ENCODE results near the gene CHST13.

CHST13 gene

GRCh38 chr3:126496894-126497850 lies 26.8 kb upstream of the CHST13 start:
- no peak overlapping the region for H3K27ac Mint-ChIP-seq
- no peaks in the 10 kb centered on the region for H3K9me3 Mint-ChIP-seq
- DNase-seq (ENCODE audit: low spot score in 2 of 2) (no peak), ATAC-seq (no peak)
- H3K4me3 Mint-ChIP-seq = no peak overlapping the region
- H3K36me3 Mint-ChIP-seq = no peaks in the 10 kb centered on the region
- H3K4me1 Mint-ChIP-seq = no peaks in the 10 kb centered on the region

DNA sequence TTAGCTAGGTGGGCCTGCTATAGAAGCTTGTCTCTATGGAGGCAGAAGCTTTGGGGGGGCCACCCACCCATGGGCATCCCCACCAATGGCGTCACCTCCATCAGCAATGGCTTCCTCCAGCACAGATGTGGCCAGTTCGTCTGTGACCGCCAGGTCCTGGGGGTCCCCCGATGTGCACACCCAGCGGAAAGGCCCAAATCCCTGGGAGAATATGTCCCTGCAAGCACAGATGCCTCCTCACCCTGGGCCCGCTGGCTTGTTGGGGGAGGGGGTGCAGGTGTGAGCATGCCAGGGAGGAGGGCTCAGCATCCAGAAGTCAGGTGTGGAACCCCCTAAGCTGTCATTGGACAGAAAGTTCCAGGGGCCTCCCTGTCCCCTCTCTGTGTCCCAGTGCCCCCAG lies 26.0 kb upstream of the CHST13 start:
- DNase-seq (ENCODE audit: low spot score in 2 of 2) (no peak), ATAC-seq (no peak)
- no peaks in the 10 kb centered on the region for H3K4me1 Mint-ChIP-seq
- H3K9me3 Mint-ChIP-seq = no peaks in the 10 kb centered on the region
- H3K36me3 Mint-ChIP-seq = no peaks in the 10 kb centered on the region
- H3K27ac Mint-ChIP-seq = no peak overlapping the region
- H3K4me3 Mint-ChIP-seq = no peak overlapping the region

DNA sequence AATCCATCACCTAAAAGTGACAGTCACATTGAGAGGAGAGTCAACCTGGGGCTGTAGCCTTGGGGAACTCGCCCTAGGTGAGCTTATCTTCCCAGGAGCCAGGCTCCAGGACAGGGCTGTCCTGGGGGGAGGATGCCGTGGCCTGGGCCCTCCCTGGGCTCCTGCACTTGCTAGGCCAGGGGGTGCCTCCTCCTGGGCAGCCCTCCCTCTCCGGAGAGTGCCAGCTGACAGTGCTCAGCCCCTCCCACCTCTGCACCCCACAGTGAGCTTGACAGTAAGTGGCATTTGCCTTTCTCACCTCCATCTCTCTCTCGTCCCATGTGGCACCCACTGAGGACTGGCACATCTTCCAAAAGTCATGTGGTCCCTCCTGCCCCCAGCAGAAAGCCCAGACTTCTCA lies 25.5 kb upstream of the CHST13 start:
- DNase-seq (ENCODE audit: low spot score in 2 of 2) = no peak

DNA sequence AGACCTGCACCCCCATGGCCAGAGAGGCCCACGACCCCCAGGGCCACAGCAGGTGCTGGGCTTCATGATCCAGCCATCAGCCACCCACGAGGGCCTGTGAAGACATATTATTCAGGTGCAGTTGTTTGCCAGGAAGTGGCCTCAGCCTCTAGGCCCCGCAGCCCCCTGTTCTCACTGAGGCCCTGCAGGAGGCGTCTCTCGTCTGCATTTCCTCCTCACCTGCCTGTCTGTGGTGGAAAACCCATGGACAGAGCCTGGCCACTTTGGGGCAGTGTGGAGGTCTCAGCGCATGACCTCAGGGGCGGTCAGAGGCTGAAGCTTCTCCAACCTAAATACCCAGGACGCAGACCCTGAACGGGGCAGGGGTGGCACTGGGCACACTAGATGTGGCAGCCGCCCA lies 25.0 kb upstream of the CHST13 start:
- no peak for ATAC-seq
- Mint-ChIP-seq H3K9me3 (no peaks in the 10 kb centered on the region), H3K27ac (no peak overlapping the region), H3K4me3 (no peak overlapping the region), H3K4me1 (no peaks in the 10 kb centered on the region), H3K36me3 (no peaks in the 10 kb centered on the region)
- no peak for DNase-seq (ENCODE audit: low spot score in 2 of 2)

More for the DNA sequence above, 25.5 kb upstream of the CHST13 start:
- H3K27ac Mint-ChIP-seq = no peak overlapping the region
- H3K9me3 Mint-ChIP-seq = no peaks in the 10 kb centered on the region
- H3K4me1 Mint-ChIP-seq = no peaks in the 10 kb centered on the region
- ATAC-seq = no peak
- no peaks in the 10 kb centered on the region for H3K36me3 Mint-ChIP-seq
- H3K4me3 Mint-ChIP-seq = no peak overlapping the region

- Mint-ChIP-seq H3K4me3 (no peak overlapping the region), H3K9me3 (no peaks in the 10 kb centered on the region), H3K36me3 (no peaks in the 10 kb centered on the region), H3K4me1 (no peaks in the 10 kb centered on the region), H3K27ac (no peak overlapping the region)
- no peak for DNase-seq (ENCODE audit: low spot score in 2 of 2)
- ATAC-seq = no peak
Observed at GRCh38 chr3:126499401-126499800, 24.6 kb upstream of the CHST13 start.

DNA sequence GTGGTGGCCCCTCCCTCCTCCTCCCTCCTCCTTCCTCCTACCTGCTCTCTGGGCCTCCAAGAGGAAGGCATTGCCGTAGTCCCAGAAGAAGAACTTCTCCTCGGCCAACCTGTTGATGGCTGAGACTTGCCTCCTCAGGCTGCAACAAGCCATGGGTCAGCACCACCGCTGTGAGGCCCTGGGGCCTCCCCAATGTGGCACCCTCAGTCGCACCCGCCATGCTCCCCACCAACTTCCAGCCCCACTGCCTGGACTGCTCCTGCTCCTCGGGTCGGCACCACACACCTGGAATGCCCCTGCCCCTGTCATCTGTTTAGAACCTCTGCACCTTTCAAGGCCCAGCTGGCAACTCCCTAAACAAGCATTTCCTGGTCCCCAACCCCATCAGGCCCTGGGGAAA lies 23.9 kb upstream of the CHST13 start:
- DNase-seq (ENCODE audit: low spot score in 2 of 2) (no peak), ATAC-seq (no peak)
- no peaks in the 10 kb centered on the region for H3K36me3 Mint-ChIP-seq
- H3K4me3 Mint-ChIP-seq = no peak overlapping the region
- H3K9me3 Mint-ChIP-seq = no peaks in the 10 kb centered on the region
- H3K4me1 Mint-ChIP-seq = no peaks in the 10 kb centered on the region
- no peak overlapping the region for H3K27ac Mint-ChIP-seq

- no peak for DNase-seq (ENCODE audit: low spot score in 2 of 2)
- no peak for ATAC-seq
- Mint-ChIP-seq H3K9me3 (no peaks in the 10 kb centered on the region), H3K4me1 (no peaks in the 10 kb centered on the region), H3K36me3 (no peaks in the 10 kb centered on the region), H3K4me3 (no peak overlapping the region), H3K27ac (no peak overlapping the region)
Observed at GRCh38 chr3:126501054-126501453, 22.9 kb upstream of the CHST13 start.

- no peak for DNase-seq (ENCODE audit: low spot score in 2 of 2)
- ATAC-seq = no peak
- H3K9me3 Mint-ChIP-seq = no peaks in the 10 kb centered on the region
- H3K36me3 Mint-ChIP-seq = no peaks in the 10 kb centered on the region
- H3K4me1 Mint-ChIP-seq = no peaks in the 10 kb centered on the region
- H3K27ac Mint-ChIP-seq = no peak overlapping the region
- no peak overlapping the region for H3K4me3 Mint-ChIP-seq
Observed at GRCh38 chr3:126501736-126502135, 22.2 kb upstream of the CHST13 start.

- Mint-ChIP-seq H3K4me3 (no peak overlapping the region), H3K9me3 (no peaks in the 10 kb centered on the region), H3K36me3 (no peaks in the 10 kb centered on the region), H3K27ac (no peak overlapping the region), H3K4me1 (no peaks in the 10 kb centered on the region)
- ATAC-seq (no peak), DNase-seq (ENCODE audit: low spot score in 2 of 2) (no peak)
Observed at GRCh38 chr3:126502656-126503055, 21.3 kb upstream of the CHST13 start.

DNA sequence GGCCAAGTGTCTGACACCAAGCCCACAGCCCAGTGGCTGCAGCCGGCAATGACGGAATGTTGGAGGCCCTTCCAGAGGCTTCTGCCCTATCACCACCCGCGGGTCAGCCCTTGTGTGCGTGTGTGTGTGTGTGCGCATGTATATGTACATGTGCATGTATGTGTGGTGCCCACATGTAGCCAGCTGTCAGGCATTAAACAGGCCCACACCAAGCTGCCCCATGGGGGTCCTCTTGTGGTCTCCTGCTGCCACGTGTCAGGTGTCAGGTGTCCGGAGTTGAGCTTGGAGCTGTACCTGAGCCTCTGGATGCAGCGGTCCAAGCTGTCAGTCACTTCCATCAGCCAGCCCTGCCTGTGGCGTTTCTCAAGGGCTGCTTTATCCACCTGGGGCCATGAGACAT lies 20.3 kb upstream of the CHST13 start:
- DNase-seq (ENCODE audit: low spot score in 2 of 2) (no peak), ATAC-seq (no peak)
- Mint-ChIP-seq H3K4me3 (no peak overlapping the region), H3K9me3 (no peaks in the 10 kb centered on the region), H3K27ac (no peak overlapping the region), H3K4me1 (no peaks in the 10 kb centered on the region), H3K36me3 (no peaks in the 10 kb centered on the region)

GRCh38 chr3:126507886-126508285 lies 16.1 kb upstream of the CHST13 start:
- Mint-ChIP-seq H3K36me3 (no peaks in the 10 kb centered on the region), H3K4me3 (no peak overlapping the region), H3K9me3 (no peaks in the 10 kb centered on the region), H3K27ac (no peak overlapping the region), H3K4me1 (no peaks in the 10 kb centered on the region)
- ATAC-seq = no peak
- no peak for DNase-seq (ENCODE audit: low spot score in 2 of 2)

DNA sequence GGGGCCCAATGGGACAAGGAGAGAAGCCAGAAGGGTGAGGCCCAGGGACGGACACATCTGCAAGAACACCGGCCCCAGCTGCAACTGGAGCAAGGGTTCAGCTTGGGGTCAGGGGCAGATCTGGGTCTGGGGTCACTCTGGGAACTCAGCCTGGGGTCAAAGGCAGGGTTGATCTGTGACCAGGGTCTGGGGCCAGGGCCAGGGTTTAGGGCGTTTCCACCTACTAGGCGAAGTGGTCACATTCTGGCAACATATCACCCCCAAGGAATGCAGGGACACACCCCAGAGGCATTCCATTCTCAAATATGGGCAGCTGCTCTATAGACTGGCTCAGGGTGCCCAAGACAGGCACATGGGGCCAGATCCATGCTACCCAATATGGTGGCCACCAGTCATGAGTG lies 15.4 kb upstream of the CHST13 start:
- Mint-ChIP-seq H3K27ac (no peak overlapping the region), H3K4me3 (no peak overlapping the region), H3K36me3 (no peaks in the 10 kb centered on the region), H3K4me1 (no peaks in the 10 kb centered on the region), H3K9me3 (no peaks in the 10 kb centered on the region)
- DNase-seq (ENCODE audit: low spot score in 2 of 2) (no peak), ATAC-seq (no peak)

DNA sequence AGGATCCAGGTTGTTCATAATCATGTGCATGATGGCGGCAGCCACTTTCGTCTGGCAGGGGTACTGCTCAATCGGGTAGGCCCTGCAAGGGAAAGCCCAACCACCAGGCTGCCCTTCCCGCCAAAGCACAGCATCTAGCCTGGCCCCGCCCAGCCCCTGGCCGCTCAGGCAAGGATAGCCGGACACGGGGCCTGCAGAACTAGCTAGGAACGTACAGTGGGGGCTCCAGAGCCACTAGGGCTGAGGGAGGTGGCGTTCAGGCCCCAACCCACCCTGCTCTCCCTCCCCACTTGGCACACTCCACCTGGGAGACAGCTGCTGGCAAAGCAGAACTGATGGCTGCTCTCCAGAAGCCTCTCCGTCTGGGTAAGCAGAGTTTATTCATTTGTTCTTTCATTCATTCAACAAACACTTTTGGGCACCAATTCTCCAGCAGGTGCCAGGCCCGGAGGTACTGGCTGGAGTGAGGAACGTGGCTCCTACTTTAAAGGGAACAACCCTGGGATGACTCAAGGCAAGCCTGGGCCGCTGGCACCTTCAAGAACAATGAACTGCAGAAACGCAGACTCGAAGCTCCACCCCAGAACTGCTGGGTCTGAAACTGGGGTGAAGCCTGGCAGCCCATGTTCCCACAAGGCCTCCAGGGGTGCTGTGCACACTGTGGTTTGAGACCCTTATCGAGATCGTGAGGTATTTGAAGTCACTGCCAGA lies 14.2 kb upstream of the CHST13 start:
- Mint-ChIP-seq H3K4me1 (no peaks in the 10 kb centered on the region), H3K36me3 (no peaks in the 10 kb centered on the region), H3K4me3 (no peak overlapping the region), H3K9me3 (no peaks in the 10 kb centered on the region), H3K27ac (no peak overlapping the region)
- DNase-seq (ENCODE audit: low spot score in 2 of 2) (no peak), ATAC-seq (no peak)

- DNase-seq (ENCODE audit: low spot score in 2 of 2) (no peak), ATAC-seq (no peak)
- no peak overlapping the region for H3K4me3 Mint-ChIP-seq
- no peak overlapping the region for H3K27ac Mint-ChIP-seq
- H3K4me1 Mint-ChIP-seq = no peaks in the 10 kb centered on the region
- no peaks in the 10 kb centered on the region for H3K36me3 Mint-ChIP-seq
- H3K9me3 Mint-ChIP-seq = no peaks in the 10 kb centered on the region
Observed at GRCh38 chr3:126510308-126510910, 13.5 kb upstream of the CHST13 start.

GRCh38 chr3:126511291-126511690 lies 12.7 kb upstream of the CHST13 start:
- H3K36me3 Mint-ChIP-seq = no peaks in the 10 kb centered on the region
- no peak overlapping the region for H3K27ac Mint-ChIP-seq
- no peaks in the 10 kb centered on the region for H3K4me1 Mint-ChIP-seq
- DNase-seq (ENCODE audit: low spot score in 2 of 2) (no peak), ATAC-seq (no peak)
- no peak overlapping the region for H3K4me3 Mint-ChIP-seq
- no peaks in the 10 kb centered on the region for H3K9me3 Mint-ChIP-seq

GRCh38 chr3:126512026-126512425 lies 11.9 kb upstream of the CHST13 start:
- Mint-ChIP-seq H3K27ac (no peak overlapping the region), H3K9me3 (no peaks in the 10 kb centered on the region), H3K4me3 (no peak overlapping the region), H3K4me1 (no peaks in the 10 kb centered on the region), H3K36me3 (no peaks in the 10 kb centered on the region)
- DNase-seq (ENCODE audit: low spot score in 2 of 2) (no peak), ATAC-seq (no peak)
